Fibroblast of skin of abdomen (primary cell): ENCODE measurements around the gene CRHR1.
"Not testable (repeated sequence)": the region's sequence is repeated elsewhere in the genome, so short reads cannot be mapped to it uniquely, and the experiment has no call there.

ENCODE experiments used
- DNase-seq: peaks from one replicate; pipeline ENCODE4 v3.0.0-alpha.2; 2013

The CRHR1 gene

GRCh38 chr17:45847101-45847500, 63.0 kb downstream of the CRHR1 start:
- no peak for DNase-seq

- DNase-seq = no peak
These were observed 63.6 kb downstream of the CRHR1 start for GRCh38 chr17:45847747-45848146.

GRCh38 chr17:45848405-45848804, 64.3 kb downstream of the CRHR1 start:
- DNase-seq = no peak

- no peak for DNase-seq
These were observed 64.9 kb downstream of the CRHR1 start for GRCh38 chr17:45848868-45849535.

GRCh38 chr17:45849536-45849990, 65.4 kb downstream of the CRHR1 start:
- DNase-seq = no peak

GRCh38 chr17:45850011-45850410, 65.9 kb downstream of the CRHR1 start:
- no peak for DNase-seq

- no peak for DNase-seq
These were observed 66.3 kb downstream of the CRHR1 start for GRCh38 chr17:45850468-45850867.

- DNase-seq = no peak
These were observed 66.9 kb downstream of the CRHR1 start for GRCh38 chr17:45851022-45851421.

GRCh38 chr17:45851464-45851863, 67.3 kb downstream of the CRHR1 start:
- no peak for DNase-seq

- no peak for DNase-seq
These were observed 67.8 kb downstream of the CRHR1 start for GRCh38 chr17:45851873-45852272.

GRCh38 chr17:45852535-45853297, 68.6 kb downstream of the CRHR1 start:
- peak; percentile 33 for DNase-seq

- DNase-seq = no peak
These were observed 70.1 kb downstream of the CRHR1 start for GRCh38 chr17:45854209-45854608.

- DNase-seq = no peak
These were observed 71.7 kb downstream of the CRHR1 start for GRCh38 chr17:45855691-45856336.

GRCh38 chr17:45857977-45858708, 74.0 kb downstream of the CRHR1 start:
- DNase-seq = peak; percentile 27

- DNase-seq = no peak
These were observed 77.0 kb downstream of the CRHR1 start for GRCh38 chr17:45861165-45861564.

GRCh38 chr17:45862127-45862526, 78.0 kb downstream of the CRHR1 start:
- DNase-seq = not testable (repeated sequence)

- DNase-seq = no peak
These were observed 79.9 kb downstream of the CRHR1 start for GRCh38 chr17:45863857-45864654.

- no peak for DNase-seq
These were observed 83.1 kb downstream of the CRHR1 start for GRCh38 chr17:45867171-45867570.

GRCh38 chr17:45867702-45868101, 83.6 kb downstream of the CRHR1 start:
- DNase-seq = no peak

- DNase-seq = no peak
These were observed 84.2 kb downstream of the CRHR1 start for GRCh38 chr17:45868276-45868675.

GRCh38 chr17:45869676-45870341, 85.7 kb downstream of the CRHR1 start:
- no peak for DNase-seq
